ENCODE data around the gene TECTA.

DNA sequence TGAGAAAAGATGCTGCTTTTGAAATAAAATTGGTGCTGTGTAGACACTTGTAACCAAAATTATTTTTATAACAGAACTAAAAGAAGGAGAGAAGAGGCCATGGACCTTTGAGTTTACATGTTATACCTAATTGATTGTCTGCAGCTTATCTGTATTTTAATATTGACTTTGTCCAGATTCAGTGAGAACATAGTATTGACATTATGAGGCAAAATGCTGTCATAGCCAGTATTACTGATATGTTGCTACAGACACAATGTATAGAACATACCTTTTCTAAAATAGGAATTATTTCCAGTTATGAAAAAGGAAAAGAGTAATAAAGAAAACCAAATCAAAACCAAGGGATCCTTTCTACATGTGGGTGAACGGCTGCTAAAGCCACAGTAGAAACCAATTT lies 11.5 kb upstream of the TECTA start:
- no peak for TF ChIP-seq POLR2A (IDR thresholded peaks at IDR 0.05)
- TF ChIP-seq, protein P1, sequence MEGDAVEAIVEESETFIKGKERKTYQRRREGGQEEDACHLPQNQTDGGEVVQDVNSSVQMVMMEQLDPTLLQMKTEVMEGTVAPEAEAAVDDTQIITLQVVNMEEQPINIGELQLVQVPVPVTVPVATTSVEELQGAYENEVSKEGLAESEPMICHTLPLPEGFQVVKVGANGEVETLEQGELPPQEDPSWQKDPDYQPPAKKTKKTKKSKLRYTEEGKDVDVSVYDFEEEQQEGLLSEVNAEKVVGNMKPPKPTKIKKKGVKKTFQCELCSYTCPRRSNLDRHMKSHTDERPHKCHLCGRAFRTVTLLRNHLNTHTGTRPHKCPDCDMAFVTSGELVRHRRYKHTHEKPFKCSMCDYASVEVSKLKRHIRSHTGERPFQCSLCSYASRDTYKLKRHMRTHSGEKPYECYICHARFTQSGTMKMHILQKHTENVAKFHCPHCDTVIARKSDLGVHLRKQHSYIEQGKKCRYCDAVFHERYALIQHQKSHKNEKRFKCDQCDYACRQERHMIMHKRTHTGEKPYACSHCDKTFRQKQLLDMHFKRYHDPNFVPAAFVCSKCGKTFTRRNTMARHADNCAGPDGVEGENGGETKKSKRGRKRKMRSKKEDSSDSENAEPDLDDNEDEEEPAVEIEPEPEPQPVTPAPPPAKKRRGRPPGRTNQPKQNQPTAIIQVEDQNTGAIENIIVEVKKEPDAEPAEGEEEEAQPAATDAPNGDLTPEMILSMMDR (IDR thresholded peaks at IDR 0.05), result no peak
